Cardiac fibroblast (primary cell): Measurements from ENCODE around the gene CEP250.
"Not testable (repeated sequence)": the region's sequence is repeated elsewhere in the genome, so short reads cannot be mapped to it uniquely, and the experiment has no call there.

Experiments used
- DNase-seq, 2 donors: peaks; one replicate each; pipeline versions ENCODE4 v3.0.0 to v3.0.0-alpha.2; 2010; ENCODE audit warnings: low read depth in 2 of 2
- H3K4me3 ChIP-seq, 2 donors: replicated peaks in 1 of 2; 1 replicate in 1 of 2; 2 replicates in 1 of 2; pipeline ENCODE4 v1.5.1; 2011; ENCODE audit warnings: low read depth in 2 of 2, low read length in 2 of 2, mild to moderate bottlenecking in 2 of 2, moderate library complexity in 1 of 2
- TF ChIP-seq, protein P1 (sequence below): IDR thresholded peaks from one replicate; pipeline ENCODE4 v1.5.1; 2011; ENCODE audit warnings: low read depth, mild to moderate bottlenecking, low read length, inconsistent platforms

CEP250 gene

GRCh38 chr20:35552914-35553313 lies 97.5 kb downstream of the CEP250 start:
- TF ChIP-seq, protein P1, sequence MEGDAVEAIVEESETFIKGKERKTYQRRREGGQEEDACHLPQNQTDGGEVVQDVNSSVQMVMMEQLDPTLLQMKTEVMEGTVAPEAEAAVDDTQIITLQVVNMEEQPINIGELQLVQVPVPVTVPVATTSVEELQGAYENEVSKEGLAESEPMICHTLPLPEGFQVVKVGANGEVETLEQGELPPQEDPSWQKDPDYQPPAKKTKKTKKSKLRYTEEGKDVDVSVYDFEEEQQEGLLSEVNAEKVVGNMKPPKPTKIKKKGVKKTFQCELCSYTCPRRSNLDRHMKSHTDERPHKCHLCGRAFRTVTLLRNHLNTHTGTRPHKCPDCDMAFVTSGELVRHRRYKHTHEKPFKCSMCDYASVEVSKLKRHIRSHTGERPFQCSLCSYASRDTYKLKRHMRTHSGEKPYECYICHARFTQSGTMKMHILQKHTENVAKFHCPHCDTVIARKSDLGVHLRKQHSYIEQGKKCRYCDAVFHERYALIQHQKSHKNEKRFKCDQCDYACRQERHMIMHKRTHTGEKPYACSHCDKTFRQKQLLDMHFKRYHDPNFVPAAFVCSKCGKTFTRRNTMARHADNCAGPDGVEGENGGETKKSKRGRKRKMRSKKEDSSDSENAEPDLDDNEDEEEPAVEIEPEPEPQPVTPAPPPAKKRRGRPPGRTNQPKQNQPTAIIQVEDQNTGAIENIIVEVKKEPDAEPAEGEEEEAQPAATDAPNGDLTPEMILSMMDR: no peak
- H3K4me3 ChIP-seq: no peak overlapping the region
- no peak for DNase-seq

GRCh38 chr20:35555461-35555860 lies 100.1 kb downstream of the CEP250 start:
- not testable (repeated sequence) for H3K4me3 ChIP-seq
- DNase-seq: peak in 1 of 2 donors; percentile 20

GRCh38 chr20:35555951-35556645 lies 100.7 kb downstream of the CEP250 start:
- no peak for DNase-seq
- TF ChIP-seq, protein P1: no peak
- no peak overlapping the region for H3K4me3 ChIP-seq

DNA sequence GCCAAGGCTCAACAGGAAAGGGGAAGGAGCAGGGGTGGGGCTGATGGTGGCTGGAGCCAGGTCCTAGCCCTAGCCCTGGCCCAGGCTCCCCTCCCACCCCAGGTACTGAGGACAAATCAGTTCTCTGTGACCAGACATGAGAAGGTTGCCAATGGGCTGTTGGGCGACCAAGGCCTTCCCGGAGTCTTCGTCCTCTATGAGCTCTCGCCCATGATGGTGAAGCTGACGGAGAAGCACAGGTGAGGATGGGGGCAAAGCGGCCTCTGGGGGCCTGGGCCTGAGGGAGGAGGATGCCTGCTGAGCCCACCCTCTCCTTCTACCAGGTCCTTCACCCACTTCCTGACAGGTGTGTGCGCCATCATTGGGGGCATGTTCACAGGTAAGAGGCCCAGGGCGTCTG lies 101.5 kb downstream of the CEP250 start:
- TF ChIP-seq, protein P1: no peak
- DNase-seq: no peak
- H3K4me3 ChIP-seq: no peak overlapping the region

DNA sequence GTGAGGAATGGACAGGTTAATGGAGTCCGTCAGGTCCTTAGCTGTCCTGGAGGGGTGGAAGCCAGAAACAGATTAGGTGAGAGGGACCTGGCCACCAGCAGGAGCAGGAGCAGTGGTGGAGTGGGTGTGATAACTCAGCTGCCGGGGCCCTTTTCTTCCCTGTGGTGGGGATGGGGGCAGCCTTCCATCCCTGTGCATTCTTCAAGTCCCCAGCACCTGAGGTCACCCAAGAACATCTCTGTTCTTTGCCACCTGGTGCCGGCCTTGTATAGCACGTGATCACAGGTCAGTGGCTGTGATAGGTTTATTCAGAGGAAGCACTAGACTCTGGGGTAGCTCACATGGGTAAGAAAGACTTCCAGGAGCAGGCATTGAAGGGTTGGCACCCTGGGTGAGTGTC lies 103.1 kb downstream of the CEP250 start:
- TF ChIP-seq, protein P1: no peak
- DNase-seq: no peak
- H3K4me3 ChIP-seq: no peak overlapping the region

DNA sequence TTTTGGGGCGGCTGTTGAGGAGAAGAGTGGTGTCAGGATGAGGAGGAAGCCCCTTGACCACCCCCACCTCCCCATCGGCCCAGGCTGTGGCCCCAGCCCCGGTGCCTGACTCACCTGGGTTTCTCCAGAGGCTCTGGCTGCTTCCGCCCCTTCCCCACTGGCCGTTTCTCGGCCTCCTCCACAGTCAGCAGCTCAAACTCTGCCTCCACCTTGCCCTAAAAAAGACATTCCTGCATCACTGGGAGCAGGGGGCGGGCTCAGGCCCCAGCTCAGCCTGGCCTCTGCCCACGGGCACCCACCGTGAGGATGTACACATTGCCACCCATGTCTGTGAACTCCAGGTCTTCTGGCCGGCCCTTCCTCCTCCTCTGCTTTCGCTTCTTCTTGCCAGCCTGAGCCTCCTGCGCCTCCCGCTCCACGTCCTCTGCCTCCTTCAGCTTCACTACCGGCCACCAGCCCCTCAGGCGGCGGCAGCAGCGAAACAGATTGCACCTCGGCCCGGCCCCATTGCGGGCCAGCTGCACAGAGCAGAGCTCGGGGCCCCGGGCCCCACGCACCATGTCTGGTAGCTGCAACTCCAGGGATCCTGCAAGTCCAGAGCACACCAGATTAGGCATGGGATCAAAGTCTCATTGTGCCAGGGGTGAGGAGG lies 103.8 kb downstream of the CEP250 start:
- no peak overlapping the region for H3K4me3 ChIP-seq

DNA sequence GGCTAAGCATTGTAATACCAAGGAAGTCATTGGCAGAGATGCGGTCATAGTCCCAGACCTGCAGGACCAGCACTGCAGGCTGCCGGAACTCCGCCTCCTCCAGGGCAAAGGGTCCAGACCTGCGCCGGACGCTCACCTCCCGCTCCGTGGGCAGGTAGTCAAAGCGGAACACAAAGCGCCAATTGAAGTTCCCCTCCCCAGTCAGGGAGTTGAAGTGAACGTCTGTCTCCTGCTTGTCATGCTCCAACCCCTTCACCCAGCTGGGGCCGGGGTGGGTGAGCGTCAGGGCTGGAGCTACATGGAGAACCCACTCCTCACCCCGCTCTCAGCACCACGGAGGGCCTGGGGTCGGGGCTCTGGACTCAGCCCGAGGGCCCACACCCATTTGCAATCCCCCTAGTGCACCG lies 104.7 kb downstream of the CEP250 start:
- TF ChIP-seq, protein P1: no peak
- no peak overlapping the region for H3K4me3 ChIP-seq
- no peak for DNase-seq

More for the DNA sequence above, 103.8 kb downstream of the CEP250 start:
- DNase-seq: no peak
- TF ChIP-seq, protein P1: no peak
